Osteoblast (primary cell): ENCODE results near the gene B9D2. TPM values are rescaled to one million over a fixed set of nuclear protein-coding genes. Genes with fewer than 3 reads are reported as not detected.

Source experiments
- DNase-seq: peaks from one replicate; pipeline ENCODE4 v3.0.0; 2011; ENCODE audit warnings: low spot score, mixed read lengths; ENCODE audit not compliant: insufficient read length; ENCODE audit errors: missing footprints
- H2AFZ ChIP-seq: 2 replicates; pipeline ENCODE4 v1.6.0; 2011; ENCODE audit warnings: mild to moderate bottlenecking, low read length
- H3K27ac ChIP-seq: 2 replicates; pipeline ENCODE4 v1.5.1; 2011; ENCODE audit warnings: mild to moderate bottlenecking, low read depth, low read length, moderate library complexity
- H3K27me3 ChIP-seq: 2 replicates; pipeline ENCODE4 v1.6.0; 2012; ENCODE audit warnings: mild to moderate bottlenecking, control low read depth, inconsistent platforms, low read length, moderate library complexity; ENCODE audit not compliant: insufficient read depth
- H3K36me3 ChIP-seq: 2 replicates; pipeline ENCODE4 v1.5.1; 2011; ENCODE audit warnings: mild to moderate bottlenecking, low read length, control low read depth, moderate library complexity; ENCODE audit not compliant: insufficient read depth
- H3K4me1 ChIP-seq: 2 replicates; pipeline ENCODE4 v1.5.1; 2011; ENCODE audit warnings: mild to moderate bottlenecking, low read length, control low read depth, moderate library complexity; ENCODE audit not compliant: insufficient read depth
- H3K4me2 ChIP-seq: 2 replicates; pipeline ENCODE4 v1.6.0; 2011; ENCODE audit warnings: mild to moderate bottlenecking, low read length; ENCODE audit not compliant: insufficient read depth
- H3K4me3 ChIP-seq: fragments of 200-600 bp; sonication (generic); 3 replicates; pipeline ENCODE4 v1.5.1; 2012; ENCODE audit warnings: mild to moderate bottlenecking, low read length, inconsistent platforms; ENCODE audit not compliant: insufficient read depth
- H3K79me2 ChIP-seq: 2 replicates; pipeline ENCODE4 v1.6.0; 2012; ENCODE audit warnings: mild to moderate bottlenecking, low read length, control low read depth, inconsistent platforms; ENCODE audit not compliant: insufficient read depth
- H3K9me3 ChIP-seq: 2 replicates; pipeline ENCODE4 v1.5.1; 2011; ENCODE audit warnings: low read depth, low read length, control low read depth
- H4K20me1 ChIP-seq: 2 replicates; pipeline ENCODE4 v1.6.0; 2012; ENCODE audit warnings: mild to moderate bottlenecking, low read length, control low read depth; ENCODE audit not compliant: insufficient read depth
- CTCF ChIP-seq: IDR thresholded peaks from 2 replicates; pipeline ENCODE4 v1.5.1; 2011; ENCODE audit warnings: mild to moderate bottlenecking, low read depth, low read length, moderate library complexity; ENCODE audit errors: extremely low read depth
- total RNA-seq: library from RNA; depleted of rRNA; stranded (reverse); fragments of >200 nt; gene quantifications from 2 replicates; pipeline ENCODE4 v1.2.3, GENCODE V29; 2012

B9D2 gene
- total RNA-seq, 1 donor, result 6.5 TPM

GRCh38 chr19:41328157-41328841 lies 35.6 kb downstream of the B9D2 start:
- Histone ChIP-seq H3K36me3 (peaks cover 24% of the 10 kb centered on the region), H3K4me3 (peak overlapping the region; percentile 46), H3K27ac (peak overlapping the region; percentile 100), H4K20me1 (no peaks in the 10 kb centered on the region), H3K4me1 (peaks cover 58% of the 10 kb centered on the region), H3K4me2 (peak overlapping the region; percentile 76), H3K27me3 (no peaks in the 10 kb centered on the region), H2AFZ (no peak overlapping the region), H3K79me2 (peaks cover 9% of the 10 kb centered on the region), H3K9me3 (no peaks in the 10 kb centered on the region)
- no peak for TF ChIP-seq CTCF
- DNase-seq, result peak; percentile 91

GRCh38 chr19:41327576-41328156 lies 36.3 kb downstream of the B9D2 start:
- no peak for TF ChIP-seq CTCF
- H3K27ac ChIP-seq, result peak overlapping the region; percentile 100
- H3K27me3 ChIP-seq, result no peaks in the 10 kb centered on the region
- H3K9me3 ChIP-seq, result no peaks in the 10 kb centered on the region
- H3K4me1 ChIP-seq, result peaks cover 65% of the 10 kb centered on the region
- peak overlapping the region; percentile 46 for H3K4me3 ChIP-seq
- no peak overlapping the region for H2AFZ ChIP-seq
- peak; percentile 98 for DNase-seq
- peak overlapping the region; percentile 76 for H3K4me2 ChIP-seq
- peaks cover 22% of the 10 kb centered on the region for H3K36me3 ChIP-seq
- peaks cover 7% of the 10 kb centered on the region for H3K79me2 ChIP-seq
- no peaks in the 10 kb centered on the region for H4K20me1 ChIP-seq

- TF ChIP-seq CTCF, result no peak
- peaks cover 7% of the 10 kb centered on the region for H3K79me2 ChIP-seq
- peak overlapping the region; percentile 46 for H3K4me3 ChIP-seq
- DNase-seq, result peak; percentile 95
- H3K4me2 ChIP-seq, result peak overlapping the region; percentile 76
- H2AFZ ChIP-seq, result peak overlapping the region; percentile 42
- peak overlapping the region; percentile 100 for H3K27ac ChIP-seq
- H4K20me1 ChIP-seq, result no peaks in the 10 kb centered on the region
- H3K9me3 ChIP-seq, result no peaks in the 10 kb centered on the region
- H3K27me3 ChIP-seq, result no peaks in the 10 kb centered on the region
- H3K4me1 ChIP-seq, result peaks cover 70% of the 10 kb centered on the region
- peaks cover 18% of the 10 kb centered on the region for H3K36me3 ChIP-seq
Observed at GRCh38 chr19:41327076-41327575, 36.8 kb downstream of the B9D2 start.
